GM12891 (cell line): ENCODE data around the gene FBXO40.

Source experiments
- PAX5 ChIP-seq: IDR thresholded peaks from 2 replicates; pipeline ENCODE4 v1.6.1; 2011; ENCODE audit warnings: low read length, moderate library complexity, mild to moderate bottlenecking; ENCODE audit not compliant: insufficient read depth, severe bottlenecking
- POLR2A ChIP-seq: IDR thresholded peaks from 2 replicates; pipeline ENCODE4 v1.6.1; 2011; ENCODE audit warnings: low read depth, low read length, control low read depth
- POLR2AphosphoS5 ChIP-seq: IDR thresholded peaks from 2 replicates; pipeline ENCODE4 v1.6.1; 2011; ENCODE audit warnings: low read depth, low read length, control low read depth
- POU2F2 ChIP-seq: IDR thresholded peaks from 2 replicates; pipeline ENCODE4 v1.6.1; 2011; ENCODE audit warnings: low read depth, mild to moderate bottlenecking, control low read depth, low read length, moderate library complexity
- SPI1 ChIP-seq: IDR thresholded peaks from 2 replicates; pipeline ENCODE4 v1.6.1; 2011; ENCODE audit warnings: low read depth, low read length, control low read depth
- TAF1 ChIP-seq: IDR thresholded peaks from 2 replicates; pipeline ENCODE4 v1.6.1; 2011; ENCODE audit warnings: low read depth, low read length, control low read depth

GRCh38 chr3:121663171-121663847, 70.1 kb downstream of the FBXO40 start:
- TF ChIP-seq POLR2A, result no peak
- no peak for TF ChIP-seq TAF1
- no peak for TF ChIP-seq POLR2AphosphoS5
- no peak for TF ChIP-seq POU2F2
- TF ChIP-seq PAX5, result no peak
- TF ChIP-seq SPI1, result no peak
